ENCODE results near the gene SNORC. TPM values are rescaled to one million over a fixed set of nuclear protein-coding genes. Genes with fewer than 3 reads are reported as not detected.

The SNORC gene
- total and polyA plus RNA-seq, 4 donors: 2.4 to 12.3 (median 6.6) TPM

GRCh38 chr2:232898592-232899543, 28.8 kb downstream of the SNORC start:
- TF ChIP-seq MAX (IDR thresholded peaks at IDR 0.05): no peak
- no peak overlapping the region for H3K27ac ChIP-seq (ENCODE audit: low read depth in 1 of 2, low read length in 2 of 2)
- H3K9ac ChIP-seq (ENCODE audit: low read depth in 1 of 2, low read length in 2 of 2): no peak overlapping the region
- no peak overlapping the region for H3K4me3 ChIP-seq (ENCODE audit: low read depth in 1 of 3, low read length in 3 of 3)
- WGBS: 87% methylated on average over 18 of the region's 18 CpGs
- no peaks in the 10 kb centered on the region for H3K9me3 ChIP-seq (ENCODE audit: control insufficient read depth in 4 of 4, low read length in 3 of 4)
- H3K36me3 ChIP-seq (ENCODE audit: control insufficient read depth in 4 of 4, insufficient read depth in 3 of 4, low read depth in 1 of 4, low read length in 3 of 4): peaks cover 0 to 8% (median 6%) of the 10 kb centered on the region in 4 donors
- H3K4me1 ChIP-seq (ENCODE audit: control insufficient read depth in 4 of 4, insufficient read depth in 4 of 4, low read length in 3 of 4): no peaks in the 10 kb centered on the region
- DNase-seq (ENCODE audit: low spot score): peak; percentile 27
- no peaks in the 10 kb centered on the region for H3K27me3 ChIP-seq (ENCODE audit: control insufficient read depth in 4 of 4, insufficient read depth in 4 of 4, low read length in 3 of 4)

- Histone ChIP-seq H3K9me3 (ENCODE audit: control insufficient read depth in 4 of 4, low read length in 3 of 4) (no peaks in the 10 kb centered on the region), H3K4me3 (ENCODE audit: low read depth in 1 of 3, low read length in 3 of 3) (no peak overlapping the region), H3K9ac (ENCODE audit: low read depth in 1 of 2, low read length in 2 of 2) (no peak overlapping the region), H3K27me3 (ENCODE audit: control insufficient read depth in 4 of 4, insufficient read depth in 4 of 4, low read length in 3 of 4) (no peaks in the 10 kb centered on the region), H3K4me1 (ENCODE audit: control insufficient read depth in 4 of 4, insufficient read depth in 4 of 4, low read length in 3 of 4) (no peaks in the 10 kb centered on the region), H3K27ac (ENCODE audit: low read depth in 1 of 2, low read length in 2 of 2) (no peak overlapping the region), H3K36me3 (ENCODE audit: control insufficient read depth in 4 of 4, insufficient read depth in 3 of 4, low read depth in 1 of 4, low read length in 3 of 4) (peaks cover 0 to 3% (median 0%) of the 10 kb centered on the region in 4 donors)
- TF ChIP-seq YY1 (IDR thresholded peaks at IDR 0.05) (no peak), RAD21 (IDR thresholded peaks at IDR 0.05) (no peak), ATF3 (IDR thresholded peaks at IDR 0.05) (no peak), ZBTB33 (IDR thresholded peaks at IDR 0.05) (no peak), HNF4G (IDR thresholded peaks at IDR 0.05) (no peak), CTCF (IDR thresholded peaks at IDR 0.05; ENCODE audit: low read depth, low read length, missing input control) (no peak), FOXA1 (IDR thresholded peaks at IDR 0.05) (no peak), REST (IDR thresholded peaks at IDR 0.05) (no peak), HNF4A (conservative IDR thresholded peaks at IDR 0.05) (no peak), NR2F2 (IDR thresholded peaks at IDR 0.05) (no peak), JUND (IDR thresholded peaks at IDR 0.05) (no peak)
- DNase-seq (ENCODE audit: low spot score): peak; percentile 33
- WGBS: 82% methylated on average over 43 of the region's 43 CpGs
Observed at GRCh38 chr2:232900811-232901735, 31.0 kb downstream of the SNORC start.

Measured in liver (tissue), 9 donors.